ENCODE data around the gene PRND.

Gene PRND

GRCh38 chr20:4776079-4776630 is 54.4 kb downstream of the PRND start:
- DNase-seq (ENCODE audit: low read depth in 2 of 3, low spot score in 1 of 3) = no peak
